ENCODE measurements around the gene RALGAPA2.

RALGAPA2 gene

DNA sequence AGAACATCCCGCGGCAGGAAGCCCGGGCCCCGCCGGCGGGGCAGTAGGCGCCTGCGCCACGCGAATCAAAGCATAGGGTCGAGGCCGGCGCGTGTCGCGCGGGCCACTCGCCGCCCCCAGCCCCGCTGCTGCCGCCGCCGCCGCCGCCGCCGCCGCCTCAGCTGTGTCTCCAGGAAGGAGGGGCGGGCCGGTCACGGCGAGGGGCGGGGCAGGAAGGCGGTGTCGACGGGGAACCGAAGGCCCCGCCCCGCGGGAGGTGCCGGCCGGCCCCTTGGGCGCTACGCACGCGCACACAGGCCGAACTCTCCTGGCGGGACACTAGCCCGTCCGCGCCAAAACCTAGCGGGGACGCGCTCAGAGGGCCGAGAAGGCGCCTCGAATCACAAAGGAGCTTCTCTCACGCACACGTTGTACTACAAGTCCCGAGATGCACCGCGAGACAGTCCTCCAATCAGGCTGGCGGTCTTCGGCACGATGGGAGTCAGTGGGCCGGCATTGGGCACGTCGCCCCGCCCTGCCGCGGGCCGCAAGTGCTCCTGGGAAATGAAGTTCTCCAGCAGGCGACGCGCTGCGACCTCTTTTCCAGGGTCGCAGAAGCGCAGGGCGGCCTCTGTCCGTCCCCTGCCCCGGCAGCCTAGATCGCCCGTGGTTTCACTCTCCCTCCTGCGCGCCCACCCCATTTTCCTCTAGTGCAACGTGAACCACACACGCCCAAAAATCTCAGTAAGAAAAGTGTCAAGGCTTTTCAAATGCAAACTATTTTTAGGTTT lies at the start of gene RALGAPA2:
Gene RALGAPA2, minus strand, starts transcription at position 171 of the 770 bp plus-strand sequence. Its CDS starts 164 bp downstream, at position 7.
- peak; percentile 98 for DNase-seq

DNA sequence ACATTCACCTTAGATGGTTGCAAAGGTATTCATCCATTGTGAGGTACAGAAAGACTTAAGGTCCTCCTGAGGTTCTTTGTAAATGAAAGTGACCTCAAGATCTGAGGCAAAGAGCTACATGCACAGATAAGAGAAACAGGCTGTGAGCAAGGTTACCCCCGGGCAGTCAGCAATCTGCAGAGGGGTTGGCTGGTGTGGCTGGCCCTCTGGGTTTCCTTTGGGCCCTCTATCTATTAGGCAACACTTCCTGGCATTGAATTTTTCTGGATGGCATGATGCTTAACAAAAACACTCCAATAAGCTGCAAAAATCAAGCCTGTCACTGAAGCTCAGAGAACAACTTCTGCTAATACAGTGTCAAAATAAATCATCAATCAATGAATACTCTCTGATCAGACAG lies 48.9 kb upstream of the RALGAPA2 start:
- no peak for DNase-seq

DNA sequence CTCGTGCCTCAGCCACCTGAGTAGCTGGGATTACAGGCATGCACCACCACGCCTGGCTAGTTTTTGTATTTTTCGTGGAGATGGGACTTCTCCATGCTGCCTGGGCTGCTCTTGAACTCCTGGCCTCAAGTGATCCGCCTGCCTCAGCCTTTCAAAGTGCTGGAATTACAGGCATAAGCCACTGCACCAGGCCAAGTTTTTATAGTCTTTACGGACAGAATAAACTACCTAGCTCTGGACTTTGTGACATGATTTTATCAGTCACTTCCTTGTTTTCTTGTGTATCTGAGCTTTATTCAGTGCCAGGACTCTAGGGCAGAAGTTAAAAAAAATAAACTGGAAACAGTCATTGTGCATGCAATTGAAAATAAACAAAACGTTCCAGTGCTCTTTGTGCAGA lies 46.7 kb upstream of the RALGAPA2 start:
- DNase-seq = no peak

DNA sequence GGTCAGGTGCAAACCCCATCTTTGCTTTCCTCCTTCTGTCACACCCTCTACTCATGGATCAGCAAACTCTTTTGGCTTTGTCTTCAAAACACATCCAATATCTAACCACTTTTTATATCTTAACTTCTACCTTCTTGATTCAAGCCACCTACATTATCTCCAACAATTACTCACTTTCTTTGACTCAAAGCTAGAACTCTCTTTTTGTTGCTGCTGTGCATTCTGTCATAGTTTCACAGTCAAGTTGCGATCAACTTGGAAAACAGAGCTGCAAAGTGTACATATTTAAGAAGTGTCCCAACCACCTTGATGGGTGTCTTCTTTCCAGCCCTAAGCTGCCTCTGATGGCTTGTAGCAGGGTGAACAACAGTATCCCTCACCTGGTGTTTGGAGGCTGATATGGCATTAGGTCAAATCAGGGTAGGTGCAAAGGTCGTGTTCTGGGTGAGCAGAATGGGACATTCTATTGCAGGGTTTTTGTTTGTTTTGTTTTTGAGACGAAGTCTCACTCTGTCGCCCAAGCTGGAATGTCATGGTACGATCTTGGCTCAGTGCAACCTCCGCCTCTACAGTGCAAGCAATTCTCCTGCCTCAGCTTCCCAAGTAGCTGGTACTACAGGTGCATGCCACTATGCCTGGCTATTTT lies 43.4 kb upstream of the RALGAPA2 start:
- DNase-seq = no peak

DNA sequence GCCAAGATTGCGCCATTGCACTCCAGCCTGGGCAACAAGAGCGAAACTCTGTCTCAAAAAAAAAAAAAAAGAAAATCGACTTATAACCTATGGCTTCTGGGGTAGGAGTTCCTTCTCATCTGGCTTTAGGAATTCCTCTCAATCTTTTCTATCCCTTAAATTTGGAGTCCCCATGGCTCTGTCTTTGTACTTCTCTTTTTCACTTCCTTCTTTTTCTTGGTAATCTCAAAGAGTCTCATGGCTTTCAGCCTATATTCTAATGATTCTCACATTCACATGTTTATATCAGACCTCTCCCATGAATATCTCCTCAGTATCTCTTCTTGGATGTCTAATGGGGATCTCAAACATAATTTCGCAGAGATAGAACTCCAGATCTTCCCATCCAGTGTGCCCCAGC lies 42.8 kb upstream of the RALGAPA2 start:
- no peak for DNase-seq

DNA sequence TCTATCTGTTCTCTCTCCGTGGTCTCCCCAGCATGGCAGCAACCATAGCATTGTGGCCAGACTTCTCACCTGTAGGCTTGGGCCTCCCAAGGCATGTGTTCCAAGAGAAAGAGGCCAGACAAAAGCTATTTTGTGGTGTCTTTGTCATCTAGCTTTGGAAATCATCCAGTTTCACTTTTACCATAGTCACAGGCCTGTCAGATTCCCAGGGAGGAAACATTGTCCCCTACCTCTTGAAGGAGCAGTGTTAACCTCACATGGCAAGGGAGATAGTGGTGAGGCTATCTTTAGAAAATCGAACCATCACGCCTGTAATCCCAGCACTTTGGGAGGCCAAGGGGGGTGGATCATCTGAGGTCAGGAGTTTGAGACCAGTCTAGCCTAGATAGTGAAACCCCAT lies 42.3 kb upstream of the RALGAPA2 start:
- DNase-seq = no peak

DNA sequence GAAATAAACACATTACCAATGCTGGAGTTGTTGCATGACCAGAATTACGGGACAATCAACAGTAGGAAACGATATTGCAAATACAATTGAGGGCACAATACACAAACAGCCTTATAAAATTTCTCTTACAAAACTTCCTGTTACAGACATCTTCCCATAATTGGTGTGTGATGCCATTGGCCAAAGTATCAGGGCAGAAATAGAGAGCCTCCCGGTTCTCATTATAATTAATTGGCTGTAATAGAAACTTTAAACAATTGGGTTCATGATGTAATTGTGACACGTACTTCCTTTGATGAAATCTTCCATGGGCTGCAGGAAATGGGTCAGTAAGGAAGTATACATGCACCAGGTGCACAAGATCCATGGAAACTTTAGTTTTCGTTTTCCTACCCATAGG lies 40.3 kb upstream of the RALGAPA2 start:
- no peak for DNase-seq

DNA sequence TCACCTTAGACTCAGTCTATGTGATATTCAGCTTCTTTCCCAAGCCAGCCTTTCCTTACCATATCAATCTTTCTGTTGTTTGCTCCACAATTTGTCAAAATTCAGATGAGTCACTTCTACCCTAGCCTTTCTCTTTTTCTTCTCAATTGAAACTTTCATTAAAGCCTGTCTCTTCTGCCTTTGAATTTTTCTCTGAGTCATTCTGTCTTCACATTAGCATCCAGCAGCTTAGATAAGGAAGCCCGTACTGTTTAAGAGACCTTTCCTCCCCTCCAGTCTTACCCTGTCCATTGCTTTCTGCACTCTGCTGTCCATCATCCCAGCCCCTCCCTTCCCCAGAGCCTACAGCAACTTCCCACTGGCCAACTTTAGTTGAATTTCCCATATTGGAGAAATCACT lies 34.9 kb upstream of the RALGAPA2 start:
- DNase-seq = no peak

DNA sequence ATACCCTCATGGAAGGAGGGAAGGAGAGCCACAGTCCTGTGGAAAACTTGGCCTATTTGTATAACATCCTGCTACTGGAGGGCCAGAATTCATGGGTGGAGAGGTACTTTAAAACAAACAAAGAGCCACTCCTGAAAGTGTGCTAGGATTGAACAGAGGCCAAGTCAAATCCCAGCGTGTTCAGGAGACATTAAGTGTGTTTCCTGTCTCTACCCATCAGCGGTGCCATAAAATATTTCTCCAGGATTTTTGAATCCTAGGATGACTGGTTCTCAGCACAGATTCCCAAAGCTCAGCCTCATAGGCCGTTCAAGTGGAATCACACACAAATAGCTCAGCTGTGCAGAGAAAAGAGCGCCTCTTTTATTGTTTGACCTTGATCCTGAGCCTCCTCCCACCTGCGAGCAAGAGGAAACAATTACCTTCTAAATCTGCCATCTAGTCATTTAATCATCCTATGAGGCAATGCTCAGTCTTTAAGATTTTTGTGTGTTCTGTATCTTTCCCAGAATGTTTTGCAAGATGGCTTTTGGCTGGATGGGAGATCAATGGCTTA lies 31.8 kb upstream of the RALGAPA2 start:
- no peak for DNase-seq

DNA sequence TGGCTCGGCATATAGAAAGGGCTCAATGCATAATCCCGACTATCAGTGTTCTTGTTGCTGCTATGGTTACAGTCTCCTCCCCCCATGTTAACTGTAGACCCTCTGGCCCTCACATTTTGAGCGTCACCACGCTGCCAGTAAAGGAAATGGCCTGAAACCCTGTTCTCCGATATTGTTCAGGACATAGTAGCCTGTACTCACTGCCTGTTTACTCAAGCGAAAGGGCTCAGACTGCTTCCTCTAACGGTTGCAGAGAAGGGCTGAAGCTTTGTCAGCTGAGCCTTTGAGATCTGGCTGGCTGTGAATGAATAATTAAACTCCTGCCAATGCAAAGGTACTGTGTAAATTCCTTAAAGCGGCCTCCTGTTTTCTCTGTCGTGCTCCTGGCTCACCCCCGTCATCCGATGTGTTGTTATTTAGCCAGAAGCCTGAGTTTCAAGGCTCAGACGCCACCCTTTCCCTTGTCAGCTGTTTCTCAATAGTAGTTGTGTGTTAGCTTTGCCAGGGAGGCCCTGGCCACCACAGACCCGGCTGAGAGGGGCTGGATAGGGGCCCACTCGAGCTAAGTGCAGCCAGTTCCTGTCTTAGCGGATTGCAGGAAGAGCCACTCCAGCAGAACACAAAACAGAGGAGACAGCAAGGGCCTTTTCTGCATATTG lies 31.2 kb upstream of the RALGAPA2 start:
- DNase-seq = peak; percentile 88

DNA sequence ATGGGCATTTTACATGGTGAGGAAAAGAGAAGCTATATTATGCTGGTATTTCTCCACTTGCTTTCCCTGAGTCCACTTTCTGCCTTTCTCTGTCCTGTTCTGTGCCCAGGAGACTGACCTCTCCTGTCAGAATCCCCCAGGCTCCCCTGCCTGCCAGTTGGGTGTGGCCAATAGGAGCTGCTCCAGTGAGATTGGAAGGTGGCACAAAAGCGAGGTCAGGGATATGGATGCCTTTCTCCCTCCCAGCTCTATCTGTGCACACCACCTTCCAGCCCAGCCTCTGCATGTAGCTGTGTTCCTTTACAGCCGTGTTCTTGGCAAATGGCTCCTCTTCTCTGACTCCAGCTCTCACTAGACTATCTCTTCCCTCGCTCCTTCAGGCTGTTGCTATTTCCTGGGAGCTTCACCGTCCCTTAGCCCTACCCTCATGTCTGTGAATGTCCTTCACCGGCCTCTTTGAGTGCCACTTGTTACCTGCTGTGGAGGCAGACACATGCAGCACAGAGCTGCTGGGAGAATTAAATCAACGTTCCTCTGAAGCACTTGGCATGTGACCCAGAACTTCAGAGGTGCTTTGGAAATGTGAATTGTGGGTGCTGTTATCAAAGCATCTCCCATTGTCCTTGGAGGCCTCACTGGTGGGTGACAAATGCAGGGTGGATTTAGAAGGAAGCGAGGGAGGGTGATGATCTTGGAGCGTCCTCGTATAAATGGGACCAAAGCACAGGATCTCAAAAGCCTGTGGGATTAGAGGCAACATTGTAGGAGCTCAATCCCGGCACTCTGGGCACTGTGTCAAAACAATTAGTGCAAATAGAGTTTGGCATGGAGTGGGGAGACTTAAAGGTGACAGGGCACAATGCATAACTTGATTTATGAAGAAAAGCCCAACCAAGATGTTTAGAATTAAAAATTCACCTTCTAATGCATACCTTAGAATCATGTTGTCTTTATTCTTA lies 28.9 kb upstream of the RALGAPA2 start:
- DNase-seq = no peak

DNA sequence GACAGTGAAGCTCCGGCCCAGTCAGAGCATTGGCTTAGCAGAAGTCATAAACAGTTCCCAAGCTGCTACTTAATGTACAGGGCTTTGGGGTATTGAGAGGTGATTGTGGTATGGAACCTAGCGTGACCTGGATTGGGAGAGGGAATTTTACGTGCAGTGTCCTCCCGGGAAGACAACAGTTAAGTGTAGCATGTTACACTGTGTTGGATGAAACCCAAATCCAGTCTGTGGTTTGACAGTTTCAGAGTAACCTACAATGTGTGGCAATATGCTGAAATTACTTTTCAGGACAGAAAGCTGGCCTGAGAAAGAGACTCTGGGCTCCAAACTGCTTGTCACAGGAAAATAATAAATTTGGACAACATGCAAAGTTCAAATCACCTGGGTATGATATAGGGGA lies 28.1 kb upstream of the RALGAPA2 start:
- DNase-seq = no peak

DNA sequence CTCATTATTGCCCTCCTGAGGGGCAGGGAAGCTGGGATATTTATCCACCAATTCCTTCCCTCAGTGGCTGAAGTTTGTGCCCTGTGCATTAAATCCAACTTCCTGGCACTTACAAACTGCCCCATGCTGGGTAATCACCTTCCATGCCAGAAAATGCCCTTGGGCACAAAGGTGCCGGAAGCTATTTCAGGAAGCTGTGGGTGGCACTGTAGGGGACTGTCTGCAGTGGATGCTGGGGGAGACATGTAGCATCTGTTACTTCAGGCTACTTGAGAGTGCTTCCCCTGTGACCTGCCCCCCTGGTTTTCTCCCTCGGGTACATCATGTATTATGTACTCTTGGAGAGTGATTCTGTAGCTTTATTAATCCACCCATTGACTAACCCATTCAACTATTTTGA lies 24.7 kb upstream of the RALGAPA2 start:
- no peak for DNase-seq

DNA sequence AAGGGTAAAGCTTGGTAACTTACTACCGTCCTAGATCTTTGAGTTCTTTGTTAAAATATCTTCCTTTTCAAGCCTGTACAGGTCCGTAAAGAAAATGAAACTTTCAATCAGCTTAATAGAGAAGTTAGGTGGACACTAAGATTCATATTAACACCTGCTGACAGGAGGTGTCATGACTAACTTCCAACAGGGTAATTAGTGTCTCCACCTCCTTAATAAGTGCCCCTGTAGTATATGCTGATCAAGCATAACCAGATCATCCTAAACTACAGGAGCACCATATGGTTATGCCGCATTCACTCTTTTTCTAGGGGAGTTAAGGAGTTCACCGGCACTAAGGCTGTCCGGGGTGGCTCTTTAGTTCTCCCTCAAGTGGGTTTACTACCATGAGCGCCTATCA lies 23.9 kb upstream of the RALGAPA2 start:
- no peak for DNase-seq

DNA sequence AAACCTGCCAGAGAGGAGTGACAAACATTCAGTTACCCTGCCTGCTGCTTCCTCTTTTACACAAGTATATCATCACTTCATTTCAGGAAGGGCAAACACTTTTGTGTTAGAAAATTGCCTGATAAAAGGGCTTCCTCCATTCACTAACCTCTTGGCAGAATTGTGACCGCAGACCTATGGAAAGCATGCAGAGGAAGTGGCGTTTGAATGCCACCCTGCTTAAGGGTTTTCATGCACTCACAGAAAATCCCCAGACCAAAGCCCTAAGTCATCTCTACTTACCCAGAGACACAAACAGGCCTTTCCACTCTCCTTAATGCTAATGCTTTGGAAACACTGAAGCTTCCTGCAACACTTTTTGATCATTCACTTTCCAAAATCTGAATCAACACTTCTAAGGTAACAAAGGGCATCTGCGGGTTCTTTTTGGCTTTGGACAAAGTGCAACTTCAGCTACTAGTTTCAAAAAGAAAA lies 22.1 kb upstream of the RALGAPA2 start:
- DNase-seq = peak; percentile 32

DNA sequence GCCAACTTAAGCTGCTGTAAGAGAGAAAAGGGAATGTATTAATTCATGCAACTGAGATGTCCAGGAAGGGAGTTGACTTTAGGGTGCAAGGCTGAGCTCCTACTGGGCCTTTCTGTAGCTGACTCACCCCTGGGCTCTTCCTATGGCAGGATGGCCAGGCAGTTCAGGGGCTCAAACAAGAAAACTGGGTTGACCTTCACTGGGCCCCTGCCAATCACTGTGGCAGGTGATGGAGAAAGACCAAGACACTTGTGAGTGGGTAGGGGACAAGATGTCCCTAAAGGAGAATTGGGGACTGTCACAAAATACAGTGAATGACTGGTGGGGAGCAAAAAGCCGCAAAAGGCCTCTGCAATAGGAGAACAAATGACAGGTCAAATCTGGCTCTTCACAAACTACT lies 21.5 kb upstream of the RALGAPA2 start:
- DNase-seq = no peak

DNA sequence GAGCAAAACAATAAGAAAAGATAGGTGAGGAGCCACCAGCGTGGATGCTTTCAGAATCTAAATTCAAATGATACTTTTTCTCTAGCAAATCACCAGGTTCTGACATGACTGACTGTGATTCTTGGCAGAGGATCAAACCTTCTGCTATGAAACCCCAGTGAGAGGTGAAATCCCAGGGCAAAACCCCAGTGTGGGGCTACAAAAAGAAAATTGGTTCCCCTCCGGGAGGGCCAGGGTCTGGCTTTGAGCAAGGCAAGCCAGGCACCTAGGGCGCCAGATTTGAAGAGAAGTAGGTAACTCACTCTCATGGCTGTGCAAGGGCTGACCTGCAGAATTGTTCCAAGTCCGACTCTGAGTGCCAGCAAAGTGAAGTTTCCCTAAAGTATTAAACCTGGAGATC lies 20.2 kb upstream of the RALGAPA2 start:
- DNase-seq = no peak

DNA sequence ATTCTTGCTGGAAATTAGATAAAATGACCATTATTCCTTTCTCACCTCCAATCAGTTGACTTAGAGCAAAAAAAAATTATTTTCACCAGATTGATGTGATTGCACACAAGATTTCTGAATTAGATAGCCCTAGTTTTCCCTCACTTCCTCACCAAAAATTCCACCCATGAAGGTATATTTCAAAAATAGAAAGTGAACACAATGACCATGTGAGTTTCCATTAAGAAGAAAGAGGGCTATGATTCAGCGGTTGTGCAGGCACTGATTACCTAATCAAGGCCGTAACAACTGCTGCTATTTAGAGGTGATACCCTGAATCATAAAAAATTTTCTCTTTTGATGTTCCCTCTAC lies 19.5 kb upstream of the RALGAPA2 start:
- DNase-seq = no peak

DNA sequence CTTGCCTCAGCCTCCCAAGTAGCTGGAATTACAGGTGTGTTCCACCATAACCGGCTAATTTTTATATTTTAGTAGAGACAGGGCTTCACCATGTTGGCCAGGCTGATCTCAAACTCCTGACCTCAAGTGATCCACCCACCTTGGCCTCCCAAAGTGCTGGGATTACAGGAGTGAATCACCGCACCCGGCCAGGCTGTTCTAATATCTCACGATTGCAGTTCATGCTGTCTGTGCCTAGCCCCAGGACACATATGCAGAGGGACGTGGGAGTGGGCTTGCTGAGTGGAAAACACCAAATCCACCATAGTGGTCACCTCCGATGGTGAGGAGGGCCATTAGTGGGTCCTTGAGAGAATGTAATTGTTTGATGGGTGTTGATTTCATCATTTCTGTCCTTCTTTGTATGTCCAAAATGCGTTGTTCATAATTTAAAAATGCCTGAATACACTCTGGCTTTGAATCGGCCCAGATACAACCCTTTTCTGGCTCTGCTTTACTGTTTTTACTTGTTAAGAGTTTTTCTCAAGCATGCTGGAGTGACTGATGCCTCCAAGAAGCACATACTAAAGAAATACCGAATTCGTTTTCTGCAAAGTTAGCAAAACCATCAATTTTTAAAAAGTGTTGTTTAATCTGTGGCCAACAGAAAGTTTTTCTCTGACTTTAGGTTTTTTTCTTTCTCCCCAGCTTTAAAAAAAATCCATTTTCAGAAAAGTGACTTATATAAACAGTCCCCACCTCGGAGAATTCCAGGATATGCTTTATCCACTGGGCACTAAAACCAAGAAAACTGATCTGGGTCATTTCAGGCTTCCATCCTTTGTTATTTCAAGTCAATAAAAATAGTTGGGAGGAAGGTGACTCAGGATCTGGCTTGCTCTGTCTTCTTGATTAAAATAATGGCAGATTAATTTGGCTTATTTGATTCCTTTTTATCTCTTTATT lies 18.8 kb upstream of the RALGAPA2 start:
- DNase-seq = no peak

DNA sequence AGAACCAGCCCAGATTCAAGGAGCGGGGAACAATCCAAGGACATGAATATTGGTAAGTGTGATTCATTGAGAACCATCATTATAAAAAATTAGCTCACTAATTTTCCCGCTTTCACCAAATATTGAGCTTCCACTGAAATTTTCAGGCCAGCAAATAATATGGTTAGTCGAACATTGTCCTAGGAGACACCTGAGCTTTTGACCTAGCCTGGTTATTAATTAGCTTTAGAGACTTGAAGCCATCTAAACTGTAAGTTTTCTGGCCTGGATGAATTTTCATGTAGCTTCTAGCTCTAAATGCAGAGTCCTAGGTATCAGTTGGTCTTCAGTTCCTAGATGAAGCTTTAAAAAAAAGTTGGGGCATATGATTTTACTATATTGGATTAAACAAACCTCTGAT lies 17.1 kb upstream of the RALGAPA2 start:
- DNase-seq = no peak

DNA sequence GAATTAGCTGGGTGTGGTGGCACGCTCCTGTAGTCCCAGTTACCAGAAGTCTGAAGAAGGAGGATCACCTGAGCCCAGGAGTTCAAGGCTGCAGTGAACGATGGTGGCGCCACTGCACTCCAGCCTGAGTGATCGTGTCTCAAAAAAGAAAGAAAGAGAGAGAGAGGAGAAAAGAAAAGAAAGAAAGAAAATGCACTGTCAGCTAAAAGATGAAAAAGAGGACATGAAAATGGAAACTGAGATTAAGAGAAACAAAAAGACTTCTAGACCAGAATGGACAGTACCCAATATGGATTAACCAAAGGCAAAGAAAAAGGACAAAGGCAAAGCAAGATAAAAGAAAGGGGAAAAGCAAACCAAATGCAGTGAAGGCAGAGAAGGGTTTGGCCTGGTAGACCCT lies 9.0 kb upstream of the RALGAPA2 start:
- DNase-seq = no peak

All from femur (tissue), 1 donor.